Panc1 (cell line): Measurements from ENCODE around the gene ZNF57. TPM values are rescaled to one million over a fixed set of nuclear protein-coding genes. Genes with fewer than 3 reads are reported as not detected.

ENCODE experiments used
- ATAC-seq: fragments of 200-7000 bp; cut with Tn5 transposase; 2 replicates; pipeline ENCODE4 v1.9.1; 2020; ENCODE audit warnings: mild to moderate bottlenecking, moderate library complexity
- BruUV-seq: library from RNA; stranded (reverse); fragments of 400-500 nt; replicated peaks from 2 replicates; lab custom pipeline; 2021; lab: Mats Ljungman, UMichigan
- CTCF ChIA-PET: fragments of 300-600 bp; sonication (Branson Sonifier 250); formaldehyde crosslinking; loops from one replicate; lab custom pipeline; 2022; ENCODE audit warnings: antibody characterized with exemption; lab: Charles Lee
- POLR2A ChIA-PET: fragments of 300-600 bp; sonication (Branson Sonifier 250); formaldehyde crosslinking; loops from one replicate; lab custom pipeline; 2022; ENCODE audit warnings: antibody characterized with exemption; lab: Charles Lee
- DNase-seq: peaks from one replicate; pipeline ENCODE4 v3.0.0-alpha.2; 2010; ENCODE audit warnings: low read depth, low spot score
- H3K27ac ChIP-seq: 2 replicates; pipeline ENCODE4 v1.5.1; 2011; ENCODE audit warnings: mild to moderate bottlenecking, low read length, inconsistent platforms
- H3K27me3 ChIP-seq: fragments of 200-500 bp; sonication (Bioruptor generic); 2 replicates; pipeline ENCODE4 v1.6.0; 2014; ENCODE audit warnings: low read length, inconsistent platforms; ENCODE audit not compliant: control insufficient read depth, insufficient read depth
- H3K36me3 ChIP-seq: fragments of 200-500 bp; sonication (Bioruptor generic); 2 replicates; pipeline ENCODE4 v1.5.1; 2014; ENCODE audit warnings: inconsistent platforms, mild to moderate bottlenecking, low read length, moderate library complexity; ENCODE audit not compliant: control insufficient read depth, insufficient read depth
- H3K4me1 ChIP-seq: 2 replicates; pipeline ENCODE4 v1.5.1; 2011; ENCODE audit warnings: inconsistent platforms, mild to moderate bottlenecking, low read length, moderate library complexity; ENCODE audit not compliant: control insufficient read depth, insufficient read depth
- H3K4me3 ChIP-seq, 2 experiments: 2 replicates each; pipeline ENCODE4 v1.5.1; 2011 to 2012; ENCODE audit warnings: low read depth in 2 of 2, low read length in 2 of 2, mild to moderate bottlenecking in 2 of 2, inconsistent platforms in 1 of 2, moderate library complexity in 1 of 2
- H3K9me3 ChIP-seq: fragments of 200-500 bp; sonication (Bioruptor generic); 2 replicates; pipeline ENCODE4 v1.5.1; 2014; ENCODE audit warnings: low read depth, mild to moderate bottlenecking, inconsistent platforms, low read length, moderate library complexity; ENCODE audit not compliant: control insufficient read depth, insufficient read depth
- CTCF ChIP-seq: fragments of 450-650 bp; IDR thresholded peaks from 2 replicates; pipeline ENCODE4 v1.5.1; 2017; ENCODE audit warnings: mild to moderate bottlenecking
- POLR2AphosphoS5 ChIP-seq: IDR thresholded peaks from 2 replicates; pipeline ENCODE4 v1.6.1; 2012; ENCODE audit warnings: mild to moderate bottlenecking, low read depth, low read length, moderate library complexity
- REST ChIP-seq, 2 experiments: IDR thresholded peaks; 2 replicates each; pipeline ENCODE4 v1.6.1; 2011 to 2012; ENCODE audit warnings: low read depth in 2 of 2, control low read depth in 1 of 2, low read length in 1 of 2, mild to moderate bottlenecking in 1 of 2, moderate library complexity in 1 of 2; ENCODE audit not compliant: insufficient read depth in 1 of 2
- SIN3A ChIP-seq: IDR thresholded peaks from 2 replicates; pipeline ENCODE4 v1.6.1; 2012; ENCODE audit warnings: low read depth, mild to moderate bottlenecking, low read length, moderate library complexity, borderline replicate concordance; ENCODE audit not compliant: insufficient read depth
- TCF7L2 ChIP-seq: IDR thresholded peaks from 2 replicates; pipeline ENCODE4 v1.6.1; 2011; ENCODE audit warnings: mild to moderate bottlenecking, low read depth, low read length, inconsistent platforms
- in situ Hi-C: cut with HindIII; loops from 2 replicates; pipeline ENCODE4 v1.10.0; 2016; ENCODE audit warnings: low sequenced_read_pairs, low pct_unique_long_range_greater_than_20kb
- intact Hi-C: fragments of 100-400 bp; cut with micrococcal nuclease; formaldehyde crosslinking; loops from one replicate; pipeline ENCODE4 v1.10.0; 2022; ENCODE audit not compliant: unreplicated experiment
- total RNA-seq: library from RNA; stranded (reverse); gene quantifications from one replicate; pipeline ENCODE4 v1.2.1, GENCODE V29; 2021; ENCODE audit not compliant: unreplicated experiment

The ZNF57 gene
- total RNA-seq, 1 experiment from 2014 or later = 4.9 TPM

DNA sequence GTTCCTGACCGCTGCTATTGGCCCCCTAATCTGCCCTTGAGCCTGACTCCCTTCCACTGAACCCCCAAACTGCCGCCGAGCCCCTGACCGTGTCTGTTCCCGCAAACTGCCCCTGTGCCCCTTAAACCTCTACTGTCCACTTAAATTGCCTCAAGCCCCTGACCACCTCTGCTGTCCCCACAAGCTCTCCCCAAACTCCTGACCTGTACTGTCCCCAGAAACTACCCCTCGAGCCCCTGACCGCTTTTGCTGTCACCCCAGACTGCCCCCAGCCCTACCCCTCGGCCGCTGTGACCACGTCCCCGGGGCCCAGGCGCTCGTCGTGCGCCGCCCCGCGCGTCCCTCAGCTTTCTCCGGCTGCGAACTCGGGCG lies 43.7 kb downstream of the ZNF57 start:
- in situ Hi-C loops (no loop called here), intact Hi-C loops (no loop called here)
- H3K4me3 ChIP-seq = peak overlapping the region; percentile 73 to 88
- ChIA-PET POLR2A (no interaction called here), CTCF (no interaction called here)
- TF ChIP-seq CTCF (no peak), TCF7L2 (no peak), SIN3A (no peak), REST (IDR thresholded peaks at IDR 0.05; ENCODE audit: insufficient read depth in 1 of 2, low read depth in 2 of 2, low read length in 1 of 2) (no peak)
- peaks cover 3% of the 10 kb centered on the region; the same call in 1 of the 2 replicates for H3K36me3 ChIP-seq
- peak overlapping the region; percentile 73 for H3K27ac ChIP-seq
- H3K4me1 ChIP-seq = peaks cover 2% of the 10 kb centered on the region; the same call in 1 of the 2 replicates
- DNase-seq (no peak), ATAC-seq (peak; percentile 35)
- no peaks in the 10 kb centered on the region for H3K9me3 ChIP-seq
- BruUV-seq = no TSS peak
- H3K27me3 ChIP-seq = no peaks in the 10 kb centered on the region

DNA sequence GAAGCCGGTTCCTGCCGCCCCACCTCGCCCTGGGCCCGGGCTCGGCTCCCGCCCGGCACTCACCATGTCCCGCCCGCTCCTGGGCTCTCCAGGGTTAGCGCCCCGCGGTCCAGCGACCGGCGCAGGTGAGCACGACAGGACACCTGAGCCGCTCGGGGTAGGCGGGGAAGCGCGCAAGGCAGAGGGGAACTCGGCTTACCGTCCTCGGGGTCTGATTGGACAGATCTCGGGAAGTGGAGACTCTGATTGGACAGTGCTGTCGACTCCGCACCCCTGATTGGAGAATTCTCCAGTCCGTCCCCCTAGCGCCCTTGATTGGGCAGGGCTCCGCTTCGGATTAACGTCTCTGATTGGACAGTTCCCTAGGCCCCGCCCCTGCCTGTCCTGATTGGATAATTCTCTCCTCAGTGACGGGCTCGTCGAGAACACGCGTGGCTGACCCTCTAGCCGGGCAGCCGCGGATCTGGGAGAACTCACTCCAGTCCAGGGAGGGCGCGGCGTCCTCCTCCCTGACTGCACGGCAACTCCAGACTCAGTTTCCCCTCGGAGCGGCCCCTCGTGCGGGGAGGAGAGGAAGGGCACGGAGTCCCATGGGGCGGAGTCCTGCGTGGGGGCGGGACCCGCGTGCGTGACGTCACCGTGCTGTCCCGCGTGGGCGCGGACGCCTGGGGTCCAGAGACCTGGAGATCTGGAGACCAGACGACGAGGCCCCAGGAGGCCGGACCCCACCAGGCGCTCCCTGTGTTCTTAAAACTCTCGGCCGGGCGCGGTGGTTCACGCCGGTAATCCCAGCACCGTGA lies 44.2 kb downstream of the ZNF57 start, which contains the start of gene ZNF77:
ZNF77 (minus strand) TSS at position 197 of the 800 bp plus-strand sequence; CDS start at position 66, 131 bp downstream.
- Histone ChIP-seq H3K27ac (peak within 1 kb of the TSS; percentile 81), H3K27me3 (no peaks in the 10 kb centered on the region), H3K9me3 (no peaks in the 10 kb centered on the region), H3K36me3 (peaks cover 7% of the 10 kb centered on the region; the same call in 1 of the 2 replicates), H3K4me1 (peaks cover 5% of the 10 kb centered on the region; the same call in 1 of the 2 replicates), H3K4me3 (peak within 1 kb of the TSS; percentile 73 to 88)
- POLR2A ChIA-PET = no interaction called here
- BruUV-seq = no TSS peak
- CTCF ChIA-PET = no interaction called here
- intact Hi-C loops = no loop called here
- peak; percentile 98 for ATAC-seq
- in situ Hi-C loops = no loop called here
- DNase-seq = peak; percentile 95
- TF ChIP-seq TCF7L2 = no peak
- TF ChIP-seq SIN3A = no peak; the same call in 1 of the 2 replicates
- no peak for TF ChIP-seq CTCF
- TF ChIP-seq POLR2AphosphoS5 = no peak; the same call in 1 of the 2 replicates
- TF ChIP-seq REST (IDR thresholded peaks at IDR 0.05; ENCODE audit: insufficient read depth in 1 of 2, low read depth in 2 of 2, low read length in 1 of 2) = no peak
